T follicular helper cell (primary cell): ENCODE measurements around the gene GCNT1.
"Not testable (repeated sequence)": the region's sequence is repeated elsewhere in the genome, so short reads cannot be mapped to it uniquely, and the experiment has no call there.

Experiments used
- DNase-seq: peaks from one replicate; pipeline ENCODE4 v3.0.0-alpha.2; 2020; ENCODE audit warnings: low read depth

The GCNT1 gene

GRCh38 chr9:76443887-76444286 is 15.1 kb upstream of the GCNT1 start:
- no peak for DNase-seq

DNA sequence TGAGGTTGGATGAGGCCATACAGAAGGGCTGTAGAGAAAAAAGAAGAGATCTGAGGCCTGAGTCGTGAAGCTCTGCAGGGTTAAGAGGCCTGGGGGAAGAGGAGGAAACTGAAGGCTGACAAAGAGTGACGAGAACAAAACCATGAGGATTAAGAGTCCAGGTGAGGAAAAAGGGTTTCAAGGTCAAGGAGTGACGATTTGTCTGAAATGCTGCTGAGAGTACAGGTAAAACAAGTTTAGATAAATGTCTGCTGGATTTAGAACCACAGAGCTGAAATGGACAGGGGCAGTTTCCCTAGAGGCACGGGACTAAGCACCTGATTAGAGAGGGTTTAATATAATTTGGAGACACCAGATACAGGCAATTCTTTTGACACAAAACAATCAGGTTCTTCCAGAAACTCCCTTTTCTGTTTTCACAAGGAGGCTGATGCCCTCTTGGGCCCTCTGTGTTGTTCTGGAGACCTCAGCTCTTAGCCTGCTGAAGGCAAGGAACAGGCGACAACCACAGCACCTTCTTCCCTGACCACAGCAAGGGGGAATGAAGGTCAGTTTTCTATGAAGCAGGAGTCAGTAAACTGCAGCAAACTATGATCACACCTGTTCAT is 14.6 kb upstream of the GCNT1 start:
- DNase-seq, result no peak

GRCh38 chr9:76445976-76446375 is 13.0 kb upstream of the GCNT1 start:
- no peak for DNase-seq

DNA sequence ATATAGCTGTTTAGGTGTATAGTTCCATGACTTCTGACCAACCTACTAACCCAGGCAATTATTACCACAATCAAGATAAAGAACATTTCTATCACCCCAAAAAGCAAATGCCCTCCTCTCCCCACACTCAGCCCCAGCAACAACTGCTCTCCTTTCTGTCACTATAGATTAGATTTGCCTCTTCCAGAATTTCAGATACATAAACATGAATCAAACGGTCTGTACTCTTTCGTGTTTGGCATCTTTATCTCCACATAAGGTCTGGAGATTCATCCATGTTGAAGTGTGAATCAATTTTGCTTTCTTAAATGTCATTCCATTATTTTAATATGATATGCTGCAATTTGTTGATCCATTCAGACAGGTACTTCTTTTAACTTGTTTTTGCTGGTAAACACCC is 10.5 kb upstream of the GCNT1 start:
- no peak for DNase-seq

DNA sequence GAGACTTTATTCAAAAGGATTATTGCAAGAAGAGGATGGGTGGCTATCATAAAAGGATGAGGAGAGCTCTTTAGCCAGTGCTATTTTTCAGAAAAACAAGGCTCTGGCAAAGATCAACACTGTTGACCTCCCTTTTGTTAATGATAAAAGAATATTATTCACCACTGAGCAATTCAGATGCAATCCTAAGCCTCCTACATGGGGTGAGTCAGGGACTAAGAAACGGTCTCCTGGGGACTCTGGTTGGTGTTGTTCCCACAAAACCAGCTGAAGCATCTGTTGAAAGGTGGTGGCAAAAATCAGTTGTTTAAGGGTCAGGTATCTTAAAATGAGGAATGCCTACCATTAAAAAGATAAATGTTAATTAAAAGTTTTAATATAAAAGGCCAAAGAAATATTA is 7.7 kb upstream of the GCNT1 start:
- no peak for DNase-seq

DNA sequence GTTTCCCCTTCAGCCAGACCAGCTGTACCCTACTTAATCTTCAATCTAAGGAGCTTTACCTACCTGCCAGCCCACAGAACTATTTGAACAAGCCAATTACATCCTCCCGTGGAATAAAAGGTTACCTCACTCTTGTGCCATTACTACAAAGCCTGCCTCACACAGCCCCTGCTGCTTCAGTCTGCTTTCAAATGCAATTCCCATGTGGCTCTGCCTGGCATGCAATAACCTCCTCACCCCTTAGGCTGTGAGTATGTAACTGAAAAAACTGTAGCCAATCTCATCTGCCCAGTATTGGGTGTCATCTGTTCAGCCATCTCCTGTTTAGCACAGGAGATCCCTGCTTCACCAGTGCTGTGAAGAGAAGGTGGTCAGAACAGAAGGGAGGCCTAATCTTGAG is 6.1 kb upstream of the GCNT1 start:
- no peak for DNase-seq

DNA sequence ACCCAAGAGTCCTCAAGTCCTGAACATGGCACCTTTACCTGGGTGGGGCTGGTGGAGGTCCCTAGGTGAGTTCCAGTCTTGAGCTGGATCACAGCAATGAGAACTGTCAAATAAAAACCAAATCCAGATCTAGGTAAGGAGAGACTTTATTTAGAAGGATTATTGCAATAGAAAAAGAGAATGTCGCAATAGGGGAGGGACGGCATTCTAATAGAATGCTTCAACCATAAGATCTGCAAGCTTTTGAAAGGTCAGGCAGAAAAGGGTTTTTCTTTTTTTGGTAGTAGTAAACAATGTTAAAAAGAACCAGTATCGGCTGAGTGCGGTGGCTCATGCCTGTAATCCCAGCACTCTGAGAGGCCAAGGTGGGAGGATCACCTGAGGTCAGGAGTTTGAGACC is 5.2 kb upstream of the GCNT1 start:
- no peak for DNase-seq

DNA sequence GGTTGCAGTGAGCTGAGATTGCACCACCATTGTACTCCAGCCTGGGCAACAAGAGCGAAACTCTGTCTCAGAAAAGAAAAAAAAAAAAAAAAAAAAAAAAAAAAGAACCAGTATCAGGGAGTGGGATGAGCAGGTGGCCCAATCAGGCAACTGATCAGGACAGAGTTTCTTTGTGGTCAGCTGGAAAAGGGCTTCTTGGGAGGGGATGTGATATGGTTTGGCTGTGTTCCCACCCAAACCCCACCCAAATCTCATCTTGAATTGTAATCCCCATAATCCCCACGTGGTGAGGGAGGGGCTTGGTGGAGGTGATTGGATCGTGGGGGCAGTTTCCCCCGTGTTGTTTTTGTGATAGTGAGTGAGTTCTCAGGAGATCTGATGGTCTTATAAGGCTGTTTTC is 4.7 kb upstream of the GCNT1 start:
- DNase-seq, result no peak

- peak; percentile 23 for DNase-seq
Observed at GRCh38 chr9:76456202-76456926, 2.6 kb upstream of the GCNT1 start.

GRCh38 chr9:76459694-76460635 is 983 bp downstream of the GCNT1 start:
- DNase-seq, result no peak

DNA sequence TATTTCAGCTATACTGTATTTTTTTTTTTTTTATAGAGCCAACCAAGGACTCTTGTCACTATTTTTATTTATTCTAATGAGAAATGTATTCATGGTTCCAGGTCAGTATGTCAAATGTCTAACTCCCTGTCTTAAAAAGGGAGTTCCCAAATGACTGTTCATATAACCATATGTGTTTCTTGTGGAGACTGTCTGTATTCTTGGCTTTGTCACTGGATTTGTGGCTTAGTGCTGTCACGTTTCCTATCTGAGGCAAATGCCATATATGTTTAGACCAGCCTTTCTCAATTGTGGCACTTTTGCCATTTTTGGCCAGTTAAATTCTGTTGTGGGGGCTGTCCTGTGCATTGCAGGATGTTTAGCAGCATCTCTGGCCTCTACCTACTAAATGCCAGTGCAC is 3.1 kb downstream of the GCNT1 start:
- no peak for DNase-seq

- DNase-seq, result no peak
Observed at GRCh38 chr9:76463211-76463610, 4.2 kb downstream of the GCNT1 start.

DNA sequence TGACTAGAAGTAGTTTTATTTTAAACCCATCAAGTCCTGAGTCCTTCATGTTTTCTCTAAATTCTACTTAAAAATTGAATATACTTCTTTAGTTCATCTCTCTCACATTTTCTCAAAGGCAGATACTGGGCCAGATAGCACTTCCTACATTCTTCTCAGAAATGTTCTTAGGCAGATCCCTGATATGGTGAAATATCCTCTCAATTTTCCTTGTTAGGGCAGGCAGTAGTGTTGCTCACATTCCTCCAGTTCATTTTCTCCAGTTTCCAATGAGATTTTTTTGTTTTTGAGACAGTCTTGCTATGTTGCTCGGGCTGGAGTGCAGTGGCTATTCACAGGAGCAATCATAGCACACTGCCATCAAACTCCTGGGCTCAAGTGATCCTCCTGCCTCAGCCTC is 5.7 kb downstream of the GCNT1 start:
- no peak for DNase-seq

- no peak for DNase-seq
Observed at GRCh38 chr9:76465442-76466298, 6.7 kb downstream of the GCNT1 start.

DNA sequence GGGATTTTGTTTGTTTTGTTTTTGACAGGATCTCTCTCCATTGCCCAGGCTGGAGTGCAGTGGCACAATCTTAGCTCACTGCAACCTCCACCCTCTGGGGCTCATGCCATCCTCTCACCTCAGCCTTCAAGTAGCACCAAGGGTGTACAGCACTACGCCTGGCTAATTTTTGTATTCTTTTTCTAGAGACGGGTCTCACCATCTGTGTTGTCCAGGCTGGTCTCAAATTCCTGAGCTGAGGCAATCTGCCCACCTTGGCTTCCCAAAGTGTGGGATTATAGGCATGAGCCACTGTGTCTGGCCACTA is 7.3 kb downstream of the GCNT1 start:
- DNase-seq, result no peak

DNA sequence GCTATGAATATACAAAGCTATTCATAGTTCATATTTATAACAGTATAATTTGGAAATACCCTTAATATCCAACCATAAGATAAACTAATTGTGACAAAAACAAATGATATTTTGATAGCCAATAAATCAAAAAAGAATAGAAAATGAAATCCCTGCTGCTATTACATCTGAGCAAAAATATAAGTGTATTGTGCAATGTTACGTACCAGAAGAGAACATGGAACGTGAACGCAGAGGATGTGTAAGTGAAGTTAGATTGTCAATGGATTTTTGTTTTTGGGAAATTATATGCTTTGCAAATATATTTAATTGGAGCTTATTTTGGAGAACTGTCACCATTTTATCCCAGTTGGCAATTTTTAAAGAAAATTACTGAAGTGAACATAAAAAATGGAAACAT is 15.4 kb downstream of the GCNT1 start:
- no peak for DNase-seq

- no peak for DNase-seq
Observed at GRCh38 chr9:76475686-76476085, 16.7 kb downstream of the GCNT1 start.

- DNase-seq, result not testable (repeated sequence)
Observed at GRCh38 chr9:76477818-76478217, 18.8 kb downstream of the GCNT1 start.

- DNase-seq, result no peak
Observed at GRCh38 chr9:76478226-76478625, 19.2 kb downstream of the GCNT1 start.

DNA sequence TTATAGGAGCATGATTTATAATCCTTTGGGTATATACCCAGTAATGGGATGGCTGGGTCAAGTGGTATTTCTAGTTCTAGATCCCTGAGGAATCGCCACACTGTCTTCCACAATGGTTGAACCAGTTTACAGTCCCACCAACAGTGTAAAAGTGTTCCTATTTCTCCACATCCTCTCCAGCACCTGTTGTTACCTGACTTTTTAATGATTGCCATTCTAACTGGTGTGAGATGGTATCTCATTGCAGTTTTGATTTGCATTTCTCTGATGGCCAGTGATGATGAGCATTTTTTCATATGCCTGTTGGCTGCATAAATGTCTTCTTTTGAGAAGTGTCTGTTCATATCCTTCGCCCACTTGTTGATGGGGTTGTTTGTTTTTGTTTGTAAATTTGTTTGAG is 20.4 kb downstream of the GCNT1 start:
- DNase-seq, result not testable (repeated sequence)

GRCh38 chr9:76486151-76486550 is 27.2 kb downstream of the GCNT1 start:
- DNase-seq, result no peak
